NCI-H82 treated with DMSO at 0.1 percent for 48 hours (cell line): ENCODE data around the gene MME.

Source experiments
- DNase-seq: peaks from one replicate; lab custom pipeline; 2025; ENCODE audit not compliant: unreplicated experiment; lab: John Stamatoyannopoulos, UW

The MME gene

GRCh38 chr3:155135003-155135402 is 54.9 kb downstream of the MME start:
- DNase-seq: no peak

- no peak for DNase-seq
Observed at GRCh38 chr3:155138677-155139076, 58.6 kb downstream of the MME start.

DNA sequence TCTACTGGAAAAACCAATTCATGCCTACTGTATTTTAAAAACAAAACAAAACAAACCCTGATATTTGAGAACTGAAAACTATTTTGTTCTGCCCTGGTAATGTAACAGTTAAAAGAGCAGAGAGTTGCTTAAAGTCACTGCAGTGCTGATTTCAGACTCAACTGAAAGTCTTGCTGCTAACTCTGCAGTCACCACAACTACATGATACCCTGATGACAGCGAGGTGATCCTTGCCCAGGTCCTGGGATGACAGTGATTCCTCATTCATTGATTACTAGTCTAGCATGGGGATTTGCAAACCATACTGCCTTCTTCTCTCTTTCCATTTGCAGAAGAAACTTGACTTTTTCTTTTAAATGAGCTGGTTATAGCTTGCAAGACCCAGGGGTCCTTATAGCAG is 67.5 kb downstream of the MME start:
- no peak for DNase-seq

GRCh38 chr3:155149494-155149893 is 69.4 kb downstream of the MME start:
- no peak for DNase-seq

DNA sequence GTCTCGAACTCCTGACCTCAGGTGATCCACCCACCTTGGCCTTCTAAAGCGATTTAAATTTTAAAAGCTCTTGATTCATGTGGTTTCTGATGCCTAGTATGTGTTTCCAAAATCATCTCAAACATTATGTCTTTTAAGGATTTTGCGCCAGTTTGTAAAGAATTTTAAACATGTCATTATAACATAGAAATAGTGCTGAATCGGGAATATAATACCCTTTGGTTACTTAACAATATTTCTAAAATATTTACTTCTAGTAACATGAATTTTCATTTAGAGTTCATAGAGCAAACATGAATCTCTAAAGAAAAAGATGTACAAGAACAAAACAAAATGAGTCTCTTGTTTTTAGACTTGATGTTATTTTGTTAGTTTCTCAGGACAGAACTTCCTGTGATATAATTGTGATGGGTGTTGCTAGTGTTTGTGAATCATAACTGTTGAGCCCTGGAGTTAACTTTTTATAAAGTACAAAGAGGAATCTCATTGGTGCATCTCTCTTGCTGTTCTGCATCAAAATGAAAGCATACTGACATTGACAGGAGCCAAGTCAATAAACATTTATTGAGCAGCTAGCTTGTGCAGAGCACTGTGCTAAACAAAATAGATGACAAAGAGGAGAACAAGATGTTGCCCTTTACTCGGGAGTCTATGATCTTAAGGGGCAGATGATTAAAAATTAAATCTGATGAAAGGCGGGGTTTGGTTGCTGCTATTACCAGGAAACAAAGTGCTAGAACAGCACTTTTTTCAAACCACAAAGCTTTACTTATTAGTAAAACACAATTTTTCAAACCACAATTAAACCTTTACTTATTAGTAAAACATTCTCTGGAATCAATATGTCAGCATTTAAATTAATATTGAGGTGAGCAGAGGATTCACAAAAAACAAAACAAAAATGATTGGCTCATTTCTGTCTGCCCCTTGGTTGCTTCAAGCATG is 73.4 kb downstream of the MME start:
- no peak for DNase-seq

DNA sequence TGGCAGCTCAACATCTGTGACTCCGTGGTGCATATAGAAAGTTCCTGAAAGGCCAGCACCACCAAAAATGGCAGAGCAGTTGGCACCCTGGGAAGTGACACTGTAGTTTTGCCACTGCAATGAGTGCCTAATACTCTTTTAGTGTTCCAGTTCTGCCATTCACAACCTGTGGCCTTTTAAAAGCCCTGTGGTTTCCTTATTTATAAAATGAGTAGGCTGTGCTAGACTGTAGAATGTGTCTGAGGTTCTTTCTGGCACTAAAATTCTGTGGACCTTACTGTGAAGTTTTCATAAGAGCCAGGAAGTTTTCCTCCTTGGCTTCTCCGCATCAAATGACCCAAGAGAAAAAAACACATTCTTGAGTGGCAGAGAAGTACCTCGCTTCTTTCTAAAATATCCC is 74.1 kb downstream of the MME start:
- DNase-seq: no peak

DNA sequence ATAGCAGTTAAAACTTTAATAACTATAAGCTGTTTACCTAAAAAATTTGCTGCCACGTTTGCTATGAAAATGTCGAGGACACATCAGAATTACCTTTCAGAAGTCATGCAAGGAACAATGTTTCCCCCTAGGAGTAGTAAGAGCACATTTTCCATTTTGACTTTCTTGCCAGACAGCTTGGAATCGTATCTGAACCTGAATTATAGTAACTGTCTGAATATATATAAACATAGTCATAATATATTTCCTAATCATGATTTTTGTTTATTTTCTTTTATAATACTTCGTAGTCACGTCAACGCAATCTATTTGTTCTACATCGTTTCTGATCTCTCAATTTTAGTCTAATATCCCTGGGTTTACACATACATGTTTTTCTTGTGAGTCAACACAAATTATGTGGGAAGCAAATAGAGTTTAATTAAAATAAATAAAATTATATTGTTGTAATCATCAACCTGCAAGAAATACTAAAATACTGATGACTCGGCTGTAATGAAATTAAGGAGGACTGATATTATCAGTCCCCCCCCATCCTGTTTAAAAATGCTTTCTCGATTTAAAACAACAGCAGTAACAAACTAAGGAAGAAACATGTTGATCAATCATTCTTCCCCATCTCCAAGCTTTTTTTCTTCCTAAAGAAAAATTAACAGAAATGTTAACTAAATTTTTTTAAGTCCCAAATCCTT is 78.4 kb downstream of the MME start:
- no peak for DNase-seq

- DNase-seq: no peak
Observed at GRCh38 chr3:155159301-155159700, 79.2 kb downstream of the MME start.

- DNase-seq: no peak
Observed at GRCh38 chr3:155161640-155162292, 81.6 kb downstream of the MME start.

GRCh38 chr3:155164306-155164705 is 84.2 kb downstream of the MME start:
- no peak for DNase-seq

DNA sequence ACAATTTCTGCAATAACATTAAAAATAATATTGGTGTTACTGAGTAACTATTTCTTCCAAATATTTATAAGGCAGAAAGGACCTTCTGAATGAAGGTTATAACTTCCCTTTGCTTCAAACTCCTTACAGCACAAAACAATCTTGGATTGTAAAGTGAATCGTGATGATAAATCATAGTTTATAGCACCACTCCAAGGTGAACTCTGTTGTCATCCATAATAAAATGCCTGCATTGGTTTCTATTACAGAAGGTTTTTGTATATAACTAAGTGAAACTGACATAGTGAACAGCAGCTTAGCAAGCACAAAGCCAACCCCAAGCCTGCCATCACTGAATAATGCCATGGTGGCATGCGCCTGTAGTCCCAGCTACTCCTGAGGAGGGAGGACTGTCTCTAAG is 86.3 kb downstream of the MME start:
- no peak for DNase-seq

- DNase-seq: no peak
Observed at GRCh38 chr3:155169197-155169596, 89.1 kb downstream of the MME start.

GRCh38 chr3:155173771-155174170 is 93.7 kb downstream of the MME start:
- DNase-seq: no peak

- DNase-seq: no peak
Observed at GRCh38 chr3:155178810-155179436, 98.8 kb downstream of the MME start.

DNA sequence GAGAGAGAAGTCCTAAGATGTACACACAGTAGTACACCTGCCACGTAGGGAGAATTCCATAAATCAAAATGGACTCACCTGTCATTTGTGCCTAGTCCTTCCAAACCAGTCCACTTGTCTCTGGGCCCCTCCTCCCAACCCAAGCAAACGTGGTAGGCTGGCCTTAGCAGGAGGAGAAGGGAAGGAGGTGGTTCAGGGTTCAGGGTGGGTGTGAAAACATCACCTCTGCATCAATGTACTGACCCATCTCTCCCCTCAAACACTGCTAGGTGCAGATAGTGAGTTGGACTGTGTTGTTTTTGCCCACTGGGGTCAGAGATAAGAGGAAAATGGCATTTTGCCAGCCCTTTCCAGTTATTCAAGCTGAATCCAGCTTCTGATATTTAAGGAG is 99.3 kb downstream of the MME start:
- DNase-seq: no peak

DNA sequence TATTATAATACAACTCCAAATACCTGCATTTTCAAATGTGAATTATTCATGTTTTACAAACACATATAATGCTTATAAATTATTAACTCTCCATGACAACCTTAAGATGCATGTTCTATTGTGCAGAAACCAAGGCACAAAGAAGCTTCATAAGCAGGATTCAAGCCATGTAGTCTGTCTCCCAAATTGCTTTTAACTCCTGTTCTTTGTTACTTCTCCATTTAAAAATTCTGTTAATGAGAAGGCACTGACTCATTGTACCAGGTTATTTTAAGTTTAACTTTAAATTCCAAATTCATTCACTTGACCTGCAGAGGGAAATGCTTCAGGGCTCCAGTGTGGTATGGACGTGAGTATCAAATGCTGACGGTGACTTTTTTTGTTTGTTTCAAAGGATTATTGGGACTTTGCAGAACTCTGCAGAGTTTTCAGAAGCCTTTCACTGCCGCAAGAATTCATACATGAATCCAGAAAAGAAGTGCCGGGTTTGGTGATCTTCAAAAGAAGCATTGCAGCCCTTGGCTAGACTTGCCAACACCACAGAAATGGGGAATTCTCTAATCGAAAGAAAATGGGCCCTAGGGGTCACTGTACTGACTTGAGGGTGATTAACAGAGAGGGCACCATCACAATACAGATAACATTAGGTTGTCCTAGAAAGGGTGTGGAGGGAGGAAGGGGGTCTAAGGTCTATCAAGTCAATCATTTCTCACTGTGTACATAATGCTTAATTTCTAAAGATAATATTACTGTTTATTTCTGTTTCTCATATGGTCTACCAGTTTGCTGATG is 100.0 kb downstream of the MME start:
- no peak for DNase-seq

DNA sequence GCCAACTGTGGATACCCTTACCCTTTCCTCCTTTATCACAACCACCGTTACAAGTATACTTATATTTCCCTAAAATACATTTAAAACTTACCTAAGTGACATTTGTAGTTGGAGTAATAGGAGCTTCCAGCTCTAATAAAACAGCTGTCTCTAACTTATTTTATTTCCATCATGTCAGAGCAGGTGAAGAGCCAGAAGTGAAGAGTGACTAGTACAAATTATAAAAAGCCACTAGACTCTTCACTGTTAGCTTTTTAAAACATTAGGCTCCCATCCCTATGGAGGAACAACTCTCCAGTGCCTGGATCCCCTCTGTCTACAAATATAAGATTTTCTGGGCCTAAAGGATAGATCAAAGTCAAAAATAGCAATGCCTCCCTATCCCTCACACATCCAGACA is 102.3 kb downstream of the MME start:
- no peak for DNase-seq

- no peak for DNase-seq
Observed at GRCh38 chr3:155184011-155184410, 103.9 kb downstream of the MME start.

GRCh38 chr3:155185631-155186071 is 105.5 kb downstream of the MME start:
- DNase-seq: no peak

DNA sequence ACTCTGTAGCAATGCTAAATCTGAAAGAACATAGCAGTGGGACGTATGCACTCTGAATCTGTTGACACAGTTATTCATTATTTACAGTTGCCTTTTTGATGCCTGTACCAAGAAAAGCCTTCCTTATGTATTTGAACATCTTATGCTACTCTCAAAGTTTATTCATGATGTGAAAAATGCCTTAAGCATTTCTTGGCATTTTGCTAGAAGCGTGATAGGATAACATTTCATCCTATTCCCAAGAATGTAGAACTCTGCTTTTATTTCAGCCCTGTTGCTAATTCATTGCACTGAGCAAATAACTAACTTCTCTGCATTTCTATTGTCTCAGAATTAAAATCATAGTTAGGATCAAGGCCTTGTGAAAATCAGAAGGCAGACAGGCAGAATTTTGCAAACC is 107.9 kb downstream of the MME start:
- DNase-seq: no peak

DNA sequence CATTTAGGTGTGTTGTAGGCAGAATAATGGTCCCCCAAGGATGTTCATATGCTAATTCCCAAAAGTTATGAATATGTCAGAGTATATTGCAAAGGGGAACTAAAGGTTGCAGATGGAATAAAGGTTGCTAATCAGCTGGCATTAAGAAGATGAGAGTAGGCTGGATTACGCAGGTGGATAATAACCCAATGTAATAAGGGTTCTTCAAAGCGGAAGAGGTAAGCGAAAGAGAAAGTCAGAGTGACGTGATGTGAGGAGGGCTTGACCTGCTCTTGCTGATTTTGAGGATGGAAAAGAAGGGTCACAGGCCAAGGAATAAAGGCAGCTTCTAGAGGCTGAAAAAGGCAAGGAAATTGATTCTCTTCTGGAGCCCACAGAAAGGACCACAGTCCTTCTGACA is 109.4 kb downstream of the MME start:
- no peak for DNase-seq
